Measurements from ENCODE around the gene TXNDC11.
"Not testable (repeated sequence)": the region's sequence is repeated elsewhere in the genome, so short reads cannot be mapped to it uniquely, and the experiment has no call there.

TXNDC11 gene, protein sequence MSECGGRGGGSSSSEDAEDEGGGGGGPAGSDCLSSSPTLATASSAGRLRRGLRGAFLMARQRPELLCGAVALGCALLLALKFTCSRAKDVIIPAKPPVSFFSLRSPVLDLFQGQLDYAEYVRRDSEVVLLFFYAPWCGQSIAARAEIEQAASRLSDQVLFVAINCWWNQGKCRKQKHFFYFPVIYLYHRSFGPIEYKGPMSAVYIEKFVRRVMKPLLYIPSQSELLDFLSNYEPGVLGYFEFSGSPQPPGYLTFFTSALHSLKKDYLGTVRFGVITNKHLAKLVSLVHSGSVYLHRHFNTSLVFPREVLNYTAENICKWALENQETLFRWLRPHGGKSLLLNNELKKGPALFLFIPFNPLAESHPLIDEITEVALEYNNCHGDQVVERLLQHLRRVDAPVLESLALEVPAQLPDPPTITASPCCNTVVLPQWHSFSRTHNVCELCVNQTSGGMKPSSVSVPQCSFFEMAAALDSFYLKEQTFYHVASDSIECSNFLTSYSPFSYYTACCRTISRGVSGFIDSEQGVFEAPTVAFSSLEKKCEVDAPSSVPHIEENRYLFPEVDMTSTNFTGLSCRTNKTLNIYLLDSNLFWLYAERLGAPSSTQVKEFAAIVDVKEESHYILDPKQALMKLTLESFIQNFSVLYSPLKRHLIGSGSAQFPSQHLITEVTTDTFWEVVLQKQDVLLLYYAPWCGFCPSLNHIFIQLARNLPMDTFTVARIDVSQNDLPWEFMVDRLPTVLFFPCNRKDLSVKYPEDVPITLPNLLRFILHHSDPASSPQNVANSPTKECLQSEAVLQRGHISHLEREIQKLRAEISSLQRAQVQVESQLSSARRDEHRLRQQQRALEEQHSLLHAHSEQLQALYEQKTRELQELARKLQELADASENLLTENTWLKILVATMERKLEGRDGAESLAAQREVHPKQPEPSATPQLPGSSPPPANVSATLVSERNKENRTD

DNA sequence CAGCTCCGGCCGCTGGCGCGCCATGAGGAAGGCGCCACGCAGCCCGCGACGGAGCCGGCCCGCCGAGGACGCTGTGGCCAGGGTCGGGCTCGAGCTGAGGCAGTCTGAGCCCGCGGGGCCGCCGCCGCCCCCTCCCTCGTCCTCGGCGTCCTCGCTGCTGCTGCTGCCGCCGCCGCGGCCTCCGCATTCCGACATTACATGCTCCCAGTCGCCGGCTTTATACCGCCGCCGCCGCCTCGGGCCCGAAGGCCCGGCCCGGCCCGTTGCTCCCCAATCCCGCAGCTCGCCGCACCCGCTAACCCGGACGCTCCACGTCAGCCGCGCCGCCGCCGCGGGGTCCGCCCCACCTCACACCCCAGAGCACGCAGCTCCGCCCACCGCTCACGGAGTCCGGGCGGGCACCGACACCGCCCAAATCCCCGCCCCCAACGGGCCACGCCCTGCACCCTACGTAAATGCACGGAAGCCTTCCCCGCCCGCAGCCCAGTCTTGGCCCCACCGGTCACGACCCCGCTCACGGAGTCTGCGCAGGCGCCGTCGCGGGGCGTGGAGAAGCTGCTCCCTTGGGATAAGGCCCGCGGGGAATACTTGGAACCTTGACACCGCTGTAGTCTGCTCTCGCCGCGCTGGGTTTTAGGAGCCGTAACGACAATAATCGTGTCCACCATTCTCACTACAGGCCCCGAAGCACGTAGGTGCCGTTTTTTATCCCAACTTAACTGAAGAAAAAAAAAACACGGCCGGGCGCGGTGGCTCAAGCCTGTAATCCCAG, at the start of gene TXNDC11:
TXNDC11 (minus strand) TSS at position 322 of the 772 bp plus-strand sequence; CDS start at position 195, 127 bp downstream.
- peak; percentile 98 for DNase-seq (ENCODE audit: low read depth)

DNA sequence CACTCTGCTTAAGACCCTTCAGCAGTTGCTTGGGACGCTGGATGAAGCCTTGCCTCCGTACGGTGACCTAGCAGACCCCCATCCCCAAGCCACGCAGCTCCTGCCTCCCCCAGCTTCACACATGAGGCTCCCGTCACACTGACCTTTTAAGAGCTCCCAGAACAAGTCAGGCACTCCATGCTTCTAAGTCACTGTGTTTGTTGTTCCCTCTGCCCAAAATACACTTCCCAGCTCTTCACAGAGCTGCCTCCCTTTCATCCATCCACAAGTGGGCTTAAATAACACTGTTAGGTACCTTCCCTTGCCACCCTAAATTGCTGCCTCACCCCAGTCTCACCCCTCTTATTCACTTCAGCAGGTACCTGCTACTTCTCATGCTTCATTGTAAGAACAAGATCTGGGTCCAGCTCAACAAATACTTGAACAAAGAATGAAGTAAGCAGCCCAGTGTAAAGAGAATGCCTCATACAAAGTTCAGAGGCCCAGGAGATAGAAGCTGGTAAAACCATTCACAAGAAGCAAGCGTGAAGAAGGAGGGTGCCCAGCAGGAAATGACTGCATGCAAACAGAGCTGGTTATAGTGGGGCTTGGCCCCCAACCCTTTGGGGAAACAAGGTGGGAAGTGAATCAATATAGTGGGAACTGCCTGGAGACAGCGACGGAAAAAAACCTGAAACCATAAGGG, 48.6 kb upstream of the TXNDC11 start:
- no peak for DNase-seq (ENCODE audit: low read depth)

DNA sequence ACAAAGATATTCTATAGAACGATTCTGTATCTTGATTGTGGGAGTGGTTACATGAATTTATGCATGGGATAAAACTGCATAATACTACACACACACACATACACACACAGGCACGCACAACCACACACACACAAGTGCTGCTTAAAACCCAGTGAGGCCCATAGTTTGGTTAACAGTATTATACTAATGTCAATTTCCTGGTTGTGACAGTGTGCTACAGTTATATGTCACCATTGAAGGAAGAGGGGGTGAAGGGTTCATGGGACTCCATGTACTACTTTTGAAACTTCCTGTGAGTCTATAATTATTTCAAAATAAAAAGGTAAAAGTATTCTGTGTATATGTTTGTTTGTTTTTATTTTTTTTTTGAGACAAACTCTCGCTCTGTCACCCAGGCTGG, 46.3 kb upstream of the TXNDC11 start:
- DNase-seq (ENCODE audit: low read depth): no peak

DNA sequence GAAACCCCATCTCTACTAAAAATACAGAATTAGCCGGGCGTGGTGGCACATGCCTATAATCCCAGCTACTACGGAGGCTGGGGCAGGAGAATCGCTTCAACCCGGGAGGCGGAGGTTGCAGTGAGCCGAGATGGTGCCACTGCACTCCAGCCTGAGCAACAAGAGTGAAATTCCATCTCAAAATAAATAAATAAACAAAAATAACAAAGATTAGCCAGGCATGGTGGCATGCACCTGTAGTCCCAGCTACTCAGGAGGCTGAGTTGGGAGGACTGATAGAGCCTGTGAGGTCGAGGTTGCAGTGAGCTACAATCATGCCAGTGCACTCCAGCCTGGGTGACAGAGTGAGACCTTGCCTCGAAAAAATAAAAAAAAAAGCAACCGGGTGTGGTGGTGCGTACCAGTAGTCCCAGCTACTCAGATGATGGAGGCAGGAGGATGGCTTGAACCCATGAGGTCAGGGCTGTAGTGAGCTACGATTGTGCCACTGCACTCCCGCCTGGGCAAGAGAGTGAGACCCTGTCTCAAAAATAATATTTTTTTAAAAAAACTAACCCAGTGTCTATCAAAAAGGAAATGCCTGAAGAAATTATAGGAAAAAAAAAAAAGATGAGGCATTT, 42.4 kb upstream of the TXNDC11 start:
- not testable (repeated sequence) for DNase-seq (ENCODE audit: low read depth)

DNA sequence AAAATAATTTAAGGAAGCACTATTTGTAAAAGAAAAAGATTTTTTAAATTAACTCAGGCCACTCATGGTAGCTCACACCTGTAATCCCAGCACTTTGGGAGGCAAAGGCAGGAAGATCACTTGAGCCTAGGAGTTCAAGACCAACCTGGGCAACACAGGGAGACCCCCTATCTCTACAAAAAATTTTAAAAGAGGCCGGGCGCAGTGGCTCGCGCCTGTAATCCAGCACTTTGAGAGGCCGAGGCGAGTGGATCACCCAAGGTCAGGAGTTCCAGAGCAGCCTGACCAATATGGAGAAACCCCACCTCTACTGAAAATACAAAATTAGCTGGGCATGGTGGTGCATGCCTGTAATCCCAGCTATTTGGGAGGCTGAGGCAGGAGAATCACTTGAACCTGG, 41.7 kb upstream of the TXNDC11 start:
- not testable (repeated sequence) for DNase-seq (ENCODE audit: low read depth)

DNA sequence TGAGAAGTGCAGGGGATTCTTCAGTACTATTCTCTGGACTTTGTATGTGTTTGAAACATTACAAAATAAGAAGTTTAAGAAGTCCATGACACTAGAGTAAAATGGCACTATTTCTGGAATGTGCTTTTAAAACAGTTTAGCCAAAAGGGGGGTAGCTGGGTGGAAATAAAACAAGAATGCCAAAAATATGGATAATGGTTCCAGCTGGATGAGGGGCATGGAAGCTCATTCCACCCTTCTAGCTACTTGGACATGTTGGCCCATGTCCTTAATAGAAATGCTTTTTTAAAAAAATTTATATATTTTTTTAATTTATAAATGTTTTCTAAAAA, 41.3 kb upstream of the TXNDC11 start:
- DNase-seq (ENCODE audit: low read depth): no peak

DNA sequence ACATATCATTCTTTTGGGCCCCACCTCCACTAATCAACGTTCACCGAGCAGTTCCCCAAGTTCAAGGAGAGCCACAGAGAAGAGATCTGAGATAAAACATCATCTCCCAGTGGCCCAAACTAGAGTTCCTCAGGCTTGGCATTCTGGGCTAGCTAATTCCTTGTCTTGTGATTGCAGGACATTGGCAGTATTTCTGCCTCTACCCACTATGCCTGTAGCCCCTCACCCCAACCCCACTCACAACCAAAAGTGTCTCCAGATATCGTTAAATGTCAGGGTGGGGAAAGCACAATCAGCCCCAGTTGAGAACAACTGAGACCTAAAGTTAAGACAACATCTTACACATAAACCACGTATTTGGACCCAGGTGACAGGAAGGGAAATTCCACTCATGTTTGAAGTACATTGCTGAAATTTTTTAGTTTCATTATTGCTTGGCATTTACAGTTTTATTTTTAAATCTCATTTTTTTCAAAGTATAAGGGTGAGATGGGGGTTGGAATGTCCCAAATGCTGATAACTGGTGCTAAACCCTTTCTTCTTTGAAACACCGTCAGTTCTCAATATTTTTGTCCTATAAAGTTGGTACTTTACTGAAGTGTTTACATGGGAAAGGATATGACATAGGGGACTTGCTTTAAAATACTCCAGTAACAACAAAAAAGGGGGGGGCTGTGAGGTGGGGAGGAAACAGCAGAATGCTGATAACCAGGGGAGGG, 40.8 kb upstream of the TXNDC11 start:
- no peak for DNase-seq (ENCODE audit: low read depth)

DNA sequence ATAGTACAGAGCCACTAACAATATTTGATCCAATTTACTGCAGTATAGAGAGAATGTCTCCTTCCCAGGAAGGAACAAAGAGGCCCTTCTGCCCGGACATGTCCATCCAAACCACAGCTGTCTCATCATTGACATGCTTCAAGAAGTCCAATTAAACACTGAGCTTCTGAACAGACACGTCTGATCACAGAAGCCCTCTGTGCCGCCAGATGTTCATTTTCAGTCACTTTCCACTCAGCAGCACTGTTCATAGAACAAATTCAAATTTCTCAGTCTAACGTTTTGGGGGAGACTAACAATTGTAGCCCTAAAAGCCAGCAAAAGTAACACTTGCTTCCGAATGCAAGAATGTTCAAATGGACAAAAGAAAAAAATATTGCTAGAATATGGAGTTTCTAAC, 39.1 kb upstream of the TXNDC11 start:
- no peak for DNase-seq (ENCODE audit: low read depth)

DNA sequence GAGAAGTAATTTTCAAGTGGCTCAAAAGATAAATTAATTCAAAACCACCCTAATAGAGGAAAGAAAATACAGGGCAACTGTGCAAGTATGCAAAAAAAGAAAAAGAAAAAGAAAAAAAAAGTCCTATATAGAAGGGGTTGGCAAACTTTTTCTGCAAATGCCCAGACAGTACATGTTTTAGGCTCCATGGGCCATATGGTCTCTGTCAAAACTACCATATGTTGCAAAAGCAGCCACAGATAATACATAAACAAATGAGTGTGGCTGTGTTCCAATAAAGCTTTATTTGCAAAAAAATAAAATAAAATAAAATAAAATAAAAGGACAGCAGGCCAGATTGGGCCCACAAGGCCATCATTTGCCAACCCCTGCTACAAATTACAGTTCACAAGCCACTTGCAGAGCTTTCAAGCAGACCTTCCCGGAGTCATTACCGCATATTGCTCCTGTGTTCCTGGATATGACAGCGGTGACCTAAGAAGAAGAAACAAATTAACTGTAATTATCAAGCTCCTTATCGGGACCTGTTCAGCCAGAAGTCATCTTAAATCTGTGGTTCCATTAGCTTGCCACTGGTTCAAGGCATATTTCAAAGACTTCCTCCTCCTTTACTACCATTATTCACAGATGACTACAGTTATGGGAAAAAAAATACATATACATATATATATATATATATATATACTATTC, 38.5 kb upstream of the TXNDC11 start:
- no peak for DNase-seq (ENCODE audit: low read depth)

DNA sequence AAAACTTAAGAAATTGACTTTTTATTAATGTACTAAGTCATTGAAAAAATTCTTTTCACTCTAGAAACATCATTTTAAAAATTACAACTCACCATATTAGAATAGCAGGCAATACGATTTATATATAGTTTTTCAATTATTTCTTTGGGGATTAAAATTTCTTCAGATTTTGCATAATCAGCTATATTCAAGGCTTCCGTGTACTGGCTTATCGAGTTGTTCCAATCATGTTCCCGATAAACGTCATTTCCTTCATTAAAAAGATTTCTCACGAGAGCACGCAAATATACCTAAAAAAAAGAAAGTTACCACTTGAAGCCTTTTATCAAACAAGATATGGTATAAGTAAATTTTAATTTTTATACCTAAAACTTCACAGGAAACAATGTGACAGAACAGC, 36.4 kb upstream of the TXNDC11 start:
- DNase-seq (ENCODE audit: low read depth): no peak

DNA sequence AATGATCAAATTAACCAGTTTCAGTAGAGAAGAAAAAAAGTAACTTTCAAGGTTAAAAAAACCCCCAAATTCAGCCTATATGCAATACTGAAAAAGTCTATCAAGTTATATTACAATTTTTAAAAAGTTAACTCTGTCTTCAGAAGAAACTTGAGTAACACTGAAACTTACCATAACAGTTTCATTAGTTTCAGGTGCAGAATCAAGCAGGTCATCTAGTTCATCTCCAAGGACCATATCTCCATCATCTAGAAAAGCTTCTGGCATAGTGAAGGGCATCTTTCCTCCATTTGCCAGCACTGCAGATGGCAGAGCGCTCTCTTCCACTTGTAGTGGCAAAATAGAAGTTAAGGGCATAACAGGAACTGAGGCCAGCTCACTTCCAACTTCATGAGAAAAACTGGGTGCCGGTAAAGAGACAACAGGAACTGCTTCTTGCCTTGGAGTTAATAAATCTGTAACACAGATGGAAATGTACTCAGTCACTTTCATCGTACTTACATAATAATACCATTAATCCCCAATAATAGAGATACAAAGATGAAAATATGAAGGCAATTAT, 31.5 kb upstream of the TXNDC11 start:
- no peak for DNase-seq (ENCODE audit: low read depth)

DNA sequence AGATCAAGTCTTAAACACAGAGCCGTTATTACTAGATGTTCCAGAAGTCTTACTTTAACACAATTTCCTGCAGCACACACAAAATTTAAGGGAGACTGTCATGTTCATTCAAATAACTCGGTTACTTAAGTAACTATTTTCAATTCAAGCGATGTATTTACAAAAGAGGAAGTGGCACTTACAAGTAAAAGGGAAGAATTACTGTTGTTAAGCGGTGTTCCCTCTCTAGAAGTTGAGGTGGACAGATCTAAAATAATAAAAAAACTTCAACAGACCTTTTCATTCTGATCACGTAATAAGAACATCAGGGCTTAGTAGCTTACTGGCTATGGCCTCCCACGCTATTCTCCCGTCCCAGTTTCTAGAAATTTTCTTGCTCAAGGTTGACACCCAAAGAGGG, 26.2 kb upstream of the TXNDC11 start:
- DNase-seq (ENCODE audit: low read depth): no peak

DNA sequence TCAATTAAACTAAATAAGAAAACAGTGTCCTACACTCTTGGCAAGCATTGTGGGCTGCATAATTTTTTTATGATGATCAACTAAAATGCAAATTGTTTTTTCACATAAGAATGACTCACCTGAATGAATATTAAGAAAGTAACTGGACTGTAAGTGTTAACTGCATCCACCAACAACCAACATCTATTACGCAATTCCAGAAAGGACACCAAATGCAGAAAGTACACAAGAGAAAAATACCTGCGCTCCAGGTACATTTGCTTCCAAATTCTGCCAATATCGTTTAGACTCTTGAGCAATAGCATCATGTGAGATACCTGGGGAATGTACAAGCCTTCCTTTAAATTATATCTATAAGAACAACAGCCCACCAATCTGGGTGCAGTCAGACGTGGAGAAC, 19.8 kb upstream of the TXNDC11 start:
- DNase-seq (ENCODE audit: low read depth): no peak

DNA sequence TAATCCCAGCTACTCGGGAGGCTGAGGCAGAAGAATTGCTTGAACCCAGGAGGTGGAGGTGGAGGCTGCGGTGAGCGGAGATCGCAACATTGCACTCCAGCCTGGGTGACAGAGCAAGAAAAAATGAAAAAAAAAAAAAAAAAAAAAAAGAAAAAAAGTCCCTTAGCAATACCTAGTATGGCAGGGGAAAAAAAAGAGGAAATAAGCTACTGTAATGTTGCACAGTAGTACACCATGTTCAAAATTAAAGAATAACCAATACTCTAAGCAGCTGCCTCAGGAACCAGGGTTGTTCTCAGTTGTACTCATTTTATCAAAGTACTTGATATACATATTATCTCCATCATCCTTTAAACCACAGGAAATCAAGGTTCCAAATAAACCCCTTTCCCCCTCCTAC, 17.3 kb upstream of the TXNDC11 start:
- no peak for DNase-seq (ENCODE audit: low read depth)

DNA sequence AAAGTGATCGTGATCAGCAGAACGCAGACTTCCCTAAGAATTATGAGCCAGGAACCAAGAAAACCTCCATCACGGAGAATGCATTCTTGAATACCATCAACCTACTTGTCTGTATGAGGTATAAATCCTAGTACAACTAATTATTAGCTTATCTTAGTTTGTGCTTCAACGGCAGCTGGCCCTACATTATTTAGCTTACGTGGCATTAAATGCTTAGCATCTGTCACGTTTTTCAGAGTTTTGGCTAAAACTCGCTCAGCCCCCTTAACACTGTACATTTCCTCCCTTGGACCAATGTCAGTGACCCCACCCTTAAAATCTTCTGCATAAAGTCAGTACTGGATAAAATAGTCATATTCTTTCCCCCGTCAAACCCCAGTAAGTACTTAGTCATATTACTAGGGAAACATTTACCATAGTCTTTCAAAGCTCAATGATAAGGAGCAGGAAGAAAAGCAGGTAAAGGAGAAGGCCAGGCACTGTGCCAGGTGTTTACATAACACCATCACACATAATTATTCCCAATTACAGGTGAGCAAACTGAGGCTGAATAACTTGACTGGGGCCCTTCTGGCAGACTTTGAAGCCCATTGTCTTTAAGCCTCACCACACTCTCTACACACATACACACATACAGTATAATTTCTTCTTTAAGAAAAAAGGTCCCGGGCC, 16.6 kb upstream of the TXNDC11 start:
- no peak for DNase-seq (ENCODE audit: low read depth)

DNA sequence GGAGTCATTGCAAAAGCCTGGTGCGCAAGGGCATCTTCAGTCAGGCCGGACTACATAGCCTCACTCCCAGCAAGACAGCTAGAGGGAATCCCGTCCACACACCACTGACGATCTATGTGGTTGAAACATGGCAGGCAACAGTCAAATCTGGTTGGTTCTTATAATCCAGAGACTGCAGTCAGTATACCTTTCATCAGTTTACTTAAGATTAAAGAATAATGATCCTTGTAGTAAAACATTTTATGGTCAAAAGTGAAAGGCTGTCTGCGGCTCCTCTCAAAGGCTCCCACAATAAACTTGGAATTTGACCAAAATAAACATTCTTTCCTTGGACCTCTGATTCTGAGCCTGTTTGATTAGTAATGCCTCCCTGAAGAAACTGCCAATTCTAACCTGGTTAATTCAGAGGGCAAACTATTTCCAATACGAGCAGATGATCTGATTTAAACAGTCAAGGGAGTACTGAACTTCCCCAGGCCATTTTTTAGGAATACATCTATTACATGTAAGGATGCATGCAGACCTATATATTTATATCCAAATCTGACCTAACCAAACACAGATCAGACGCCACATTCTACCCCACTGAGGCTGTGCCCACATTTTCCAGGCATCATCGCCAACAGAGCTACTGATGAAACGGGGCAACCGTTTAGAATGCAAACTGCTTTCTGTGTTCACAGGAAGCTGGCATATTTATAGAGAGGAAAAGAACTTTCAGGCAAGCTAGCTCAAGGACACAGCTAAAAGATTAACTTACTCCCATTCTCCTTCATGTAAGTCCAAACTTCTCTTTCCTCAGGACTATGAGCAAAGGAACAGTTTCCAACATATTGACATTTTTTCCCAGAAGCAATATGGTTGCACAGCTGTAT, 15.3 kb upstream of the TXNDC11 start:
- DNase-seq (ENCODE audit: low read depth): no peak

DNA sequence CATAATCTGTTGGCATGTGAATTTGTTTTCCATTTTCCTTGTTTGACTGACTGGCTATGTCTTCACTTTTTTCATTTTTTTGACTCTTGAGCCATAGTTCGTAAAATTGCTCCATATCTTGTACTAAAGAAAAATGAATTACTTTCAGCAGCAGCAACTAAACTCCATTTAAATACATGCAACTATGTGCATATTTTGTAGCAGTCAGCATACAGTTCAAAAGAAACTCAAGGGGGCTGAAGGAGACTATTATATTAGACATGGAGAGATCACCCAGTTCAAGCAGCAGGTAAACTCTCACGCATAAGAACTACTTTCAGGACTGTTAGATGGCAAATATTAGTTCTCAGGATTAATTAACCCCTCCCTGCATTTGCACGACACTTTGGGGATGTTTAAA, 13.6 kb upstream of the TXNDC11 start:
- DNase-seq (ENCODE audit: low read depth): no peak

Measured in stimulated activated CD8-positive, alpha-beta memory T cell treated with anti-CD3 and anti-CD28 coated beads, Interleukin-12 subunit alpha, Interleukin-12 subunit beta, amount 100 ng/mL, for 1 hour (primary cell).